HG03108 (cell line): ENCODE measurements around the gene POC1A.
"Not testable (repeated sequence)": the region's sequence is repeated elsewhere in the genome, so short reads cannot be mapped to it uniquely, and the experiment has no call there.

Source experiments
- ATAC-seq: cut with Tn5 transposase; IDR thresholded peaks from one replicate; pipeline ENCODE4 v1.9.1; 2021; ENCODE audit warnings: moderate library complexity; ENCODE audit not compliant: unreplicated experiment

Gene POC1A

GRCh38 chr3:52036222-52036694, 118.0 kb downstream of the POC1A start:
- ATAC-seq = peak; percentile 82

- no peak for ATAC-seq
Observed at GRCh38 chr3:52034651-52035050, 119.6 kb downstream of the POC1A start.

GRCh38 chr3:52034212-52034611, 120.0 kb downstream of the POC1A start:
- ATAC-seq = no peak

- ATAC-seq = not testable (repeated sequence)
Observed at GRCh38 chr3:52033748-52034147, 120.5 kb downstream of the POC1A start.

- ATAC-seq = no peak
Observed at GRCh38 chr3:52032702-52033408, 121.4 kb downstream of the POC1A start.

- no peak for ATAC-seq
Observed at GRCh38 chr3:52031896-52032295, 122.3 kb downstream of the POC1A start.

GRCh38 chr3:52030714-52031310, 123.4 kb downstream of the POC1A start:
- no peak for ATAC-seq

GRCh38 chr3:52029535-52029934, 124.7 kb downstream of the POC1A start:
- no peak for ATAC-seq

GRCh38 chr3:52029053-52029452, 125.2 kb downstream of the POC1A start:
- ATAC-seq = no peak

- ATAC-seq = no peak
Observed at GRCh38 chr3:52028572-52028971, 125.7 kb downstream of the POC1A start.

- no peak for ATAC-seq
Observed at GRCh38 chr3:52026041-52026440, 128.2 kb downstream of the POC1A start.

- ATAC-seq = no peak
Observed at GRCh38 chr3:52025453-52025852, 128.8 kb downstream of the POC1A start.
